NCI-H510A treated with DMSO at 0.1 percent for 48 hours (cell line): ENCODE results near the gene SLC6A15.

Source experiments
- DNase-seq: peaks from one replicate; lab custom pipeline; 2025; lab: John Stamatoyannopoulos, UW

SLC6A15 gene

GRCh38 chr12:84912198-84913128, at the start of gene SLC6A15:
Gene SLC6A15 (minus strand): TSS chr12:84912799. CDS start chr12:84892120, 20,679 bp downstream.
- peak; percentile 78 for DNase-seq

- no peak for DNase-seq
Measured at GRCh38 chr12:84960918-84961317, 48.3 kb upstream of the SLC6A15 start.

GRCh38 chr12:84955298-84955697, 42.7 kb upstream of the SLC6A15 start:
- DNase-seq, result no peak

GRCh38 chr12:84954415-84954814, 41.8 kb upstream of the SLC6A15 start:
- DNase-seq, result no peak

- no peak for DNase-seq
Measured at GRCh38 chr12:84950971-84951546, 38.5 kb upstream of the SLC6A15 start.

- no peak for DNase-seq
Measured at GRCh38 chr12:84946753-84947152, 34.2 kb upstream of the SLC6A15 start.

GRCh38 chr12:84937415-84937814, 24.8 kb upstream of the SLC6A15 start:
- DNase-seq, result no peak

GRCh38 chr12:84929501-84929900, 16.9 kb upstream of the SLC6A15 start:
- DNase-seq, result no peak

GRCh38 chr12:84924981-84925380, 12.4 kb upstream of the SLC6A15 start:
- DNase-seq, result no peak

GRCh38 chr12:84922693-84923092, 10.1 kb upstream of the SLC6A15 start:
- DNase-seq, result no peak

GRCh38 chr12:84920331-84920730, 7.7 kb upstream of the SLC6A15 start:
- DNase-seq, result no peak

GRCh38 chr12:84919271-84919670, 6.7 kb upstream of the SLC6A15 start:
- no peak for DNase-seq

- peak; percentile 36 for DNase-seq
Measured at GRCh38 chr12:84913129-84913515, 523 bp upstream of the SLC6A15 start.

GRCh38 chr12:84911271-84912197, 1.1 kb downstream of the SLC6A15 start:
- DNase-seq, result peak; percentile 55

- DNase-seq, result peak; percentile 62
Measured at GRCh38 chr12:84910549-84911241, 1.9 kb downstream of the SLC6A15 start.

- DNase-seq, result no peak
Measured at GRCh38 chr12:84904051-84904450, 8.5 kb downstream of the SLC6A15 start.

- no peak for DNase-seq
Measured at GRCh38 chr12:84891106-84891838, 21.3 kb downstream of the SLC6A15 start.

- DNase-seq, result no peak
Measured at GRCh38 chr12:84889818-84890217, 22.8 kb downstream of the SLC6A15 start.

- no peak for DNase-seq
Measured at GRCh38 chr12:84888861-84889260, 23.7 kb downstream of the SLC6A15 start.

- DNase-seq, result no peak
Measured at GRCh38 chr12:84877340-84877739, 35.3 kb downstream of the SLC6A15 start.

- no peak for DNase-seq
Measured at GRCh38 chr12:84875241-84875640, 37.4 kb downstream of the SLC6A15 start.
